OCI-LY3 (cell line): ENCODE data around the gene ALG6.

Experiments used
- H2AFZ ChIP-seq: fragments of 200-600, 300-600 bp; shearing (Covaris generic); 2 replicates; pipeline ENCODE4 v1.6.0; 2014; ENCODE audit warnings: antibody characterized with exemption, low read depth, low read length
- H3K27ac ChIP-seq: fragments of 200-600, 300-600 bp; sonication (generic); 2 replicates; pipeline ENCODE4 v1.5.1; 2014; ENCODE audit warnings: mild to moderate bottlenecking, low read length, moderate library complexity, mixed read lengths
- H3K27me3 ChIP-seq: fragments of 200-600, 300-600 bp; sonication (generic); 2 replicates; pipeline ENCODE4 v1.6.1; 2014; ENCODE audit warnings: low read depth, low read length, mixed read lengths
- H3K36me3 ChIP-seq: fragments of 200-600, 300-600 bp; sonication (generic); replicated peaks from 2 replicates; pipeline ENCODE3; 2014; ENCODE audit warnings: low read depth, low read length, mixed read lengths
- H3K4me1 ChIP-seq: fragments of 300-600, 200-600 bp; sonication (generic); 2 replicates; pipeline ENCODE4 v1.6.1; 2014; ENCODE audit warnings: low read length, mixed read lengths
- H3K4me2 ChIP-seq: fragments of 200-600, 300-600 bp; sonication (generic); 2 replicates; pipeline ENCODE4 v1.6.1; 2014; ENCODE audit warnings: low read length, mixed read lengths
- H3K4me3 ChIP-seq: fragments of 300-600, 200-600 bp; sonication (generic); 2 replicates; pipeline ENCODE4 v1.5.1; 2014; ENCODE audit warnings: antibody characterized with exemption, mild to moderate bottlenecking, low read length, moderate library complexity
- H3K79me2 ChIP-seq: fragments of 300-600, 200-600 bp; shearing (Covaris generic); 2 replicates; pipeline ENCODE4 v1.6.1; 2014; ENCODE audit warnings: mild to moderate bottlenecking, low read length, mixed read lengths
- H3K9ac ChIP-seq: fragments of 300-600, 200-600 bp; shearing (Covaris generic); 2 replicates; pipeline ENCODE4 v1.6.0; 2014; ENCODE audit warnings: mild to moderate bottlenecking, low read length, moderate library complexity
- H3K9me3 ChIP-seq: fragments of 200-600, 300-600 bp; shearing (Covaris generic); 2 replicates; pipeline ENCODE4 v1.6.1; 2014; ENCODE audit warnings: low read length, mixed read lengths; ENCODE audit not compliant: insufficient read depth
- H4K20me1 ChIP-seq: fragments of 200-600, 300-600 bp; sonication (generic); 2 replicates; pipeline ENCODE4 v1.6.1; 2016; ENCODE audit warnings: low read length, mixed read lengths; ENCODE audit not compliant: insufficient read depth
- CTCF ChIP-seq: fragments of 200-600, 300-600 bp; sonication (generic); IDR thresholded peaks from 2 replicates; pipeline ENCODE4 v1.5.1; 2014; ENCODE audit warnings: antibody characterized with exemption, low read length, low read depth
- EZH2phosphoT487 ChIP-seq: fragments of 200-600 bp; shearing (Covaris generic); IDR thresholded peaks from 2 replicates; pipeline ENCODE4 v1.6.1; 2018; ENCODE audit warnings: antibody characterized with exemption, mixed run types, low read depth

Gene ALG6

DNA sequence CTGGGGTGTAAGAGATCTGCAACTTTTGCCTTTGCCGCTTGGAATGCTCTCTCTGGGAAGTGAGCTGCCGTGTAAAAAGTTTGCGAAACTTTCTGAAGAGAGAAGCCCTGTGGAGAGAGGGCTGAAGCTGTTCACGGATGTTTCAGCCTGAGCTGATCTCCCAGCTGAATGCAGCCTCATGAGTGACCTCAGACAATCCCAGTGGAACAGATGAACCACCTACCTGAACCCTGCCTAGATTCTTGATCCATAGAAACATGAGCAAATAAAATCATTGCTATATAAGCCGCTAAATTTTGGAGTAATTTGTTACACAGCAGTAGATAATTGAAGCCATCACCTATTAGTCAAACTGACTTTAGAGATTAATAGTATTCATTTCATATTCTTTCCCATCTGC lies 4.4 kb upstream of the ALG6 start:
- Histone ChIP-seq H3K4me3 (no peak overlapping the region), H3K36me3 (no peaks in the 10 kb centered on the region), H3K79me2 (no peaks in the 10 kb centered on the region; the same call in 1 of the 2 replicates), H3K27ac (no peak overlapping the region), H3K4me2 (no peak overlapping the region), H3K27me3 (no peaks in the 10 kb centered on the region), H4K20me1 (no peaks in the 10 kb centered on the region), H3K9ac (no peak overlapping the region), H3K9me3 (no peaks in the 10 kb centered on the region), H2AFZ (no peak overlapping the region), H3K4me1 (peaks cover 5% of the 10 kb centered on the region)
- no peak for TF ChIP-seq EZH2phosphoT487
- no peak for TF ChIP-seq CTCF

DNA sequence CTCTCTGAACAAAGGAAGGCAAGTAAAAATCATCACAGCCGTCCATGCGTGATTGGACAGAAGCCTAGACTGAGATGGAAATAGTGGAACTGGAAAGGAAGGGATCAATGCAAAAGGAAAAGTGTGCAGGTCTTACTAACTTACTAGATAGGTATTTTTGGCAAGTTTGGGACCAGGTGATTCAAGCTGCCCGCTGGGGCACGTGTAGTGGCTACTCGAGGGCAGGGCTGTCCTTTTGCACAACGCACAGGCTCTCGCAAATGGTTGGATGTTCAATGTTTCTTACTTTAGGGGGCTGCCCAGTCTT lies 566 bp upstream of the ALG6 start:
- Histone ChIP-seq H3K4me2 (peak overlapping the region; percentile 92), H3K4me1 (peaks cover 5% of the 10 kb centered on the region), H3K9ac (peak overlapping the region; percentile 68), H3K36me3 (no peaks in the 10 kb centered on the region), H4K20me1 (no peaks in the 10 kb centered on the region), H3K27me3 (no peaks in the 10 kb centered on the region), H2AFZ (peak overlapping the region; percentile 61; the same call in 1 of the 2 replicates), H3K4me3 (peak overlapping the region; percentile 99), H3K9me3 (no peaks in the 10 kb centered on the region), H3K79me2 (peaks cover 5% of the 10 kb centered on the region), H3K27ac (peak overlapping the region; percentile 9; the same call in 1 of the 2 replicates)
- TF ChIP-seq CTCF (no peak), EZH2phosphoT487 (no peak)

DNA sequence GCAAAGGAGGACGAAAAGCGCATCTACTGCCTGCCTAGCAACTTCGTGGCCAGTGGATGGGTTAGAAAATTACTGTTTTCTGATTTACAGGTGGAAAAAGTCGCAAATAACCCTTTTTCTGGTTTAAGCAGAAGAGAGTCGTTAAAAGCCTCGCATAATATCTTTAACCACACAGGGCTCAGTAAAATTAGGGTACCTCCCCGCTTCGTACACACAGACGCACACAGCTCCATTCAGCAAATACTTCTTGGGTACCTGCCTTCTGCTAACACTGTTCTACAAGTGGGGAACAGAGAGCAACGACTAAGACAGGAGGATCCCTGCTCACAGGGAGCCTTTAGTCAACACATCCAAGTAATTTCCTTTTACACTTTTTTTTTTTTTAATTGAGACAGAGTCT lies 704 bp downstream of the ALG6 start:
- Histone ChIP-seq H3K9me3 (no peaks in the 10 kb centered on the region), H3K27ac (peak overlapping the region; percentile 36), H3K9ac (peak overlapping the region; percentile 89), H3K4me1 (peaks cover 5% of the 10 kb centered on the region), H4K20me1 (no peaks in the 10 kb centered on the region), H3K4me3 (peak overlapping the region; percentile 99), H3K79me2 (peaks cover 5% of the 10 kb centered on the region), H3K4me2 (peak overlapping the region; percentile 75), H3K27me3 (no peaks in the 10 kb centered on the region), H3K36me3 (no peaks in the 10 kb centered on the region), H2AFZ (peak overlapping the region; percentile 91)
- TF ChIP-seq CTCF (no peak), EZH2phosphoT487 (no peak)

GRCh38 chr1:63379583-63379982 lies 12.2 kb downstream of the ALG6 start:
- H3K36me3 ChIP-seq, result no peaks in the 10 kb centered on the region
- no peak overlapping the region for H3K9ac ChIP-seq
- no peak for TF ChIP-seq EZH2phosphoT487
- TF ChIP-seq CTCF, result no peak
- H4K20me1 ChIP-seq, result no peaks in the 10 kb centered on the region
- H2AFZ ChIP-seq, result no peak overlapping the region
- no peak overlapping the region for H3K27ac ChIP-seq
- H3K9me3 ChIP-seq, result no peaks in the 10 kb centered on the region
- no peaks in the 10 kb centered on the region for H3K27me3 ChIP-seq
- no peak overlapping the region for H3K4me3 ChIP-seq
- H3K4me2 ChIP-seq, result no peak overlapping the region
- H3K4me1 ChIP-seq, result no peaks in the 10 kb centered on the region
- no peaks in the 10 kb centered on the region for H3K79me2 ChIP-seq
